Islet precursor cell (in vitro differentiated cells): ENCODE measurements around the gene TMEM203.

ENCODE experiments used
- DNase-seq: peaks from one replicate; pipeline ENCODE4 v3.0.0-alpha.2; 2018

The TMEM203 gene

DNA sequence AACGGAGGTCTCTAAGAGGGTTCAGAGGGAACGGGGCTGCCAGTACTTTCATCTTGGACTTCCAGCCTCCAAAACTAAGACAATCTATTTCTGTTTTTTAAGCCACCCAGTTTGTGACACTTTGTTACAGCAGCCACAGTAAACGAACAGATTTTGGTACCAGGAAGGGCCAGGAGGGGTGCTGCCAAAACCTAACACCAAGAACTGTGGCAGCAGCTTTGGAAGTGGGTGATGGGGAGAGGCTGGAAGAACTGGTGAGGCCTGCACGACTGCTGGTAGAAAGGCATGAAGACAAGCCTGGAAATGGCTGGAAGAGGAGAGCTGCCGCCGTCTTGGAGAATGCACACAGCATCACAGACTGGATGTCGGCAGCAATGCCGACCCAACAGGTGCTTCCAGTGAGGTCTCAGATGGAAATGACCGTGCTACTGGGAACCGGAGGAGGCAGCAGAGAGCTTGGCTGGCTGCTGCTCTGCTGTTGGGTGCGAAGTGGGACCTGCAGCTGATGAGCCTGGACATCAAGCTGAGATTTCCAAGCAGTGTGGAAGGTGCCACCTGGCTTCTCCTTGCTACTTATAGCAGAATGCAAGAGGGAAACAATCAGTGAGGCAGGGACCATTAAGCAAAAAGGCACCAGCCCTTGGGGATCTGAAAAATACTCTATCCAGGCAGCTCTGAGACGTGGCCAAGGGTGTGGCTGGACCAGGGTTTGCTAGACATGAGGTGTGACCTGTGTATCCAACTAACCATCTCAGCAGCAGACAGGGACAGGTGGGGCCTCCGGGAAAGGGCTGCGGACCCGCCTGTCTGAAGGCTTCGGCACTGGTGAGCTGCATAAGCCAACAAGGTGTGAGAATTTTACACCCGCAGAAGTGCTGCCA lies 28.9 kb downstream of the TMEM203 start:
- peak; percentile 80 for DNase-seq

DNA sequence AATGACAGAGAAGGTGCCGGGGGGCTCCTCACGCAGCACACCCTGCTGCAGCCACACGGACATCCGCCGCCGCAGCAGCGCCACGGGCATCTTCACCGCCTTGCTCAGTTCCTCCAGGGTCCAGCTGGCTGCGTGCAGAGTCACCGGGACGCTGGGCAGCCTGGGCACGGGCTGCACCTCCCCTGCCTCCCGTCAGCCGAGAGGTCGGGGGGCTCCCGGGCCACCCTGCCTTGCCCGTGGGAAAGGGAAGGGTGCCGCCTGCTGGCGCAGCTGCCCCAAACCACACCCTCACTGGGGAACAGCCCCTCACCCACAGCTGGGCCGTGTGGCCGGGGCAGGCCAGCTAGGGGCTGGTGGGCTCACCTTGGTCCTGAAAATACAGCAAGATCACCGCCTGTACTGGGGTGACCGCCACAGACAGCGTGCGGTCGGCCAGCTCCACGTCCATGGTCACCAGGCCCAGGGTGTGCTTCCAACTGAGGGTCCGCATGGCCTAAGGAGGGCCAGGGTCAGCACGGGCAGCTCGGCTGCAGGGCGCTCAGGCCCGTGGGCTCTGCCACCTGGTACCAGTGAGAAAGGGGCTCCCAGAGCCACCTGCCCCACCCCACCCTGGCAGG lies 30.0 kb downstream of the TMEM203 start:
- no peak for DNase-seq

DNA sequence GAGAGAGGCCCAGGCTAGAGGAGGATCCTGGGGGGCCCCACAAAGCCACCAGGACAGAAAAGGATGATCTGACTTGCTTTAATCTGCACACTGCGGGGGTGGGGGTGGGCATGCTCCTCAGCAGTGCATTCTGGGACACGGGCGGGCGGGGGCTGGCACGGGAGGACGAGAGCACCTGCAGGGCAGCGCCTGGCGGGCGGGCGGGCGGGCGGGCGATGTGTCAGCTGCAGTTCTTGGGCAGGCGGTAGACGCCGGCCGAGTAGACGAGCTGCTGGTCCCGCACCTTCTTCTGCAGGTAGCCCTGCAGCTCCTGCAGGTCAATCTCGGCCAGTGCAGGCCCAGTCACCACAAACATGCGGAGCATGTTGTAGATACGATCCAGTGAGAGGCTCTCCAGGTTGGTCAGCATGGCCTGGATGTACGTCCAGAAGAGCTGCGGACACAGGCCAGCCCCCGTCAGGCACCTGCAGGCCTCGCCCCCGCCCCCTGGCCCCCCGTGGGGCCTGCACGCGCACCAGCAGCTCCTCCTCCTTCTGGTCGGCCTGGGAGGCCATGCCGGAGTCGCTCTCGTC lies 30.6 kb downstream of the TMEM203 start:
- peak; percentile 62 for DNase-seq

DNA sequence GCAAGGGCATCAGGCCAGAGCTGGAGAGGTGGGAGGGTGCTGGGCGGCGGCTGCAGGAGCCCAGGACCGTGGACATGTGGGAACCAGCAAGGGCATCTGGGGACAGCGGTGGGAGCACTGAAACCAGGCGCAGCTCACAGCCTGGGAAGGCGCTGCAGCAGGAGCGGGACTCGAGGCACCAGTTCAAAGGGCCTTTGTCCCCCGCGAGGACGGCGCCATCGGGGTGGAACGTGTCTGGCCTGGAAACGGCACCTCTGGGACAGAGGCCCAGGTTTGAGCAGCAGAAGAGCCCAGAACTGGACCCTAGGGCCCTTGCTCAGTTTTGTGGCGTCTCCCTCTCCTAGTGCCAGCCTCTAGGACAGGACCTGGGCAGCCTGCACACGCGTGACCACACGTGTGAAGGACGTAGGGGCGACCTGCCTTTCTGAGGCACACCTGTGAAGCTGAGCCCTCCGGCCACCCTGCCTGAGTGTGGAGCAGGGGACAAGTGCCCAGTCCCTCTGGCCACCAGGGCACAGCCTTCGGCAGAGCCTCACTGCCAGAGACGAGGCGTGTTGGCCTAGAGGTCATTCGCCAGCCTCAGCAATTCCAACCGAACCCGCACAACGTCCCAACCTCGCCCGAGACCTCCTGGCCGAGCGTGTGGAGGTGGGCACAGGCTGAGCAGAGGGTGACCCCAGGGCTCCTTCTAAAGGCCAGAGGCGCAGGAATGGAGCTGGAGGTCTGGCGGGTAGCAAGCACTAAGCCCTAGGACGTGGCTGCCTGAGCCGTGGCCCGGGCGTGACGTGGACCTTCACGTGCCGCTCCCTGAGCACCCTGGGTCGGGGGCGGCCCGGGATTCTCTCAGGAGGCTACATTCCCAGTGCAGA lies 31.4 kb downstream of the TMEM203 start:
- DNase-seq: no peak

DNA sequence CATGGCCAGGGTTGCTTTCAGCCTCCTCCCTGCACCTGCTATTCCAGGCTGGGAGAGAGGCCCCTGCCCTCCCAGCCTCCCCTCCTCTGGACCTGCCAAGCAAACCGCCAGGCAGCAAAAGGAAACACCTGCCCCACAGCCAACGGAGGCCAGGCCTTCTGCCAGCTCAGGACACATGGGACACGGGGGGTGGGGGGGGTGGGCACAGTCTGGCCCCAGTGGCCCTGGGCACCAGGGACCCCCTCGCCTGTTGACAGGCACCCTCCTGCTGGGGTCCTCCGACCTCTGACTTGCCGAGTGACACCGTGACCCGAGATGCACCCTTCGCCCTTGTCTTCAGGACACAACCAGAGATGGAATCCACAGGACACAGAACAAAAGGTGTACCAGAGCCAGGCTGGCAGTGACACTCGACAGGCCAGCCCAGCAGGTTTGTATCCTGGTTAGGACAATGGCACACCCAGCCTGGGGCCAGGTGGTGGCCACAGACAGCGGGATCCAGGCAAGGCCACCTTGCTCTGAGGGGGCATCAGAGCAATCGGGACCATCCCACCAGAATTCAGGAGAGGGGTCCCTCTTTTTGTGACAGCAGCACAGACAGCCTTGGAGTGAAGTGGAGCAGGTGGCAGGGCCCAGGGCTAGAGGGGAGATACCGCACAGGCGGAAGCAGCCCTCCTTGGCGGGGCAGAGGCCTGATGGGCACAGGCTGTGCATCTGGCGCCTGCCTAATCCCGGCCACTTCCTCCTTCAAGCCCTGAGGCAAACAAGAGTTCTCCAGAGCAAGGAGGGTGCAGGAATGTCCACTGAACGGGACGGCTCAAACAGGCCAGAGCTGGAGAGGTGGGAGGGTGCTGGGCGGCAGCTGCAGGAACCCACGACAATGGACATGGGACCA lies 32.3 kb downstream of the TMEM203 start:
- DNase-seq: no peak

DNA sequence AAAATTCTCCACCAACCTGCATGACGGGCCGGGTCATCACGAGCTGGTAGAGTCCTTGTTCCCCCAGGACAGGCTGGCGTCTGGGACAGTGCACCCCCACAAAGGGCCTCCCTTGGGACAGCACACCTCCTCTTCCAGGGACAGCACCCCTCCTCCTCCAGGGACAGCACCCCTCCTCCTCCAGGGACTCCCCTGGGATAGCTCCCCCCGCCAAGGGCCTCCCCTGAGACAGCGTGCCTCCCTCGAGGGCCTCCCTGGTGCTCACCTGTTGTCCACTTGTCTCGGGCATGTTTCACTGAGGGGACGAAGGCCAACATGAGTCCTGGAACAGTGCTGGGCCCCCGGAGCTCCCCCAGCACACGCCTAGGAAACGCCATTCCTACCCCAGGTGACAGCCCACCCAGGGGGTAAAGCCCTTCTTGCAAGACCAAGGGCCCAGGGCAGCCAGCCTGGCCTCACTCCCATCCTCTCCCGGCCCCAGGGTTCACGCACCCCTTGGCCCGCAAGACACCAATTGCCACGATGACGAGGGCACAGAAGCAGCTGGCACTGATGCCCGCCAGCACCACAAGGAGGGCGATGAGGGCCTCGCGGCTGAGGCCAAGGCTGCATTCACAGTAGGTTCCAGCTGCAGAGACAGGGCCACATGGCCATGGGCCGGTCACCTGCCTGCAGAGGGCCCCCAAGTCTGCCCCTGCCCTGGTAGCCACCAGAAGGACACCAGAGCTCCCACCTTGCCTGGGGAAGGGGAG lies 34.1 kb downstream of the TMEM203 start:
- DNase-seq: no peak

DNA sequence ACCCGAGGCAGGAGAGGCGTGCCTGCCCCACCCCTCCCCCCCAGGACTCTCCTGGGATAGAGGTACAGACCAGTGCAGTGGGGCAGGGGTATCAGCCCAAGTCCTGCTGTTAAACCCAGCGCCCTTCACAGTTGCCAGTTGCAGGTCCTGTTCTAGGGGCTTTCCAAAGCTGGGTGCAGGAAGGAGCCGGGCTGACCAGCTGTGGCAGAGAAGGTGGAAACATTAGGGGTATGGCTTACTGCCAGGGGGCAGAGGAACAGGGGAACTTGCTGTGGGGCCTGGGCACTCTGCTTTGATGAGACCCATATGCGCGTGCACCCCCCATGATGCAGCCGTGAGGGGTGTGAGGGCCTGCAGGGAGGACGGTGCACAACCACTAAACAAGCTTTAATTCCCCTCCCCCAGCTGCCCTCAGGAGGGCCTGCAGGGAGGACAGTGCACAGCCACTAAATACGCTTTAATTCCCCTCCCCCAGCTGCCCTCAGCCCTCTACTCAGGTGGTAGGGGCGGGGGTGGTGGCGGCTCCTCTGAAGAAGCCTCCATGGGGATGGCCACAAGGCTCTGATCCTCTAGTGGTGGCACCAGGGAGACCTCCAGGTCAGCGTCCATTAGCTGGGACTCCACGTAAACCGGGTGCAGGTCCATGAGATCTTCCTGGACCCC lies 34.8 kb downstream of the TMEM203 start:
- no peak for DNase-seq

DNA sequence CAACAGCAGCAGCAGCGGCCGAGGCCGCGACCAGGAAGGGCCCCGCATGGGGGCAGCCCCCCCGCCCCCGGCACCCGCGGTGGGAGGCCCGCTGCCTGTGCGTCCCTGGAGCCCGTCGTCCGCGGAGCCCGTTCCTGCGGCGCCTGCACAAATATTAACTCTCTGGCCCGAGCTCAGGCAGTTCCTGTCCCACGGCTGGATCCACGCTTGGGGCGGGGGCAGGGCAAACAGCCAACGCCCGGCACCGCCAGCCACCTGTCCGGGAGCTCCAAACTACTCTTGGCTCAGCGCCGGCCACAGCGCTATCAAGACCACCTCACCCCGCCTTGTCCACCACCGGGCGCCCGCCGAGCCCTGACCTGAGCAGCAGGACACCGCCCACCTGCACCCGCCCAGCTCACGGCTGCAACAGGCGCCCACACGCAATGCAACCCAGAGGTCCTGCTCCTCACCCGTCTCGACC lies 35.5 kb downstream of the TMEM203 start, which contains the start of gene LRRC26:
LRRC26 (minus strand) TSS at position 156 of the 463 bp plus-strand sequence; CDS start at position 48, 108 bp downstream.
- no peak for DNase-seq

DNA sequence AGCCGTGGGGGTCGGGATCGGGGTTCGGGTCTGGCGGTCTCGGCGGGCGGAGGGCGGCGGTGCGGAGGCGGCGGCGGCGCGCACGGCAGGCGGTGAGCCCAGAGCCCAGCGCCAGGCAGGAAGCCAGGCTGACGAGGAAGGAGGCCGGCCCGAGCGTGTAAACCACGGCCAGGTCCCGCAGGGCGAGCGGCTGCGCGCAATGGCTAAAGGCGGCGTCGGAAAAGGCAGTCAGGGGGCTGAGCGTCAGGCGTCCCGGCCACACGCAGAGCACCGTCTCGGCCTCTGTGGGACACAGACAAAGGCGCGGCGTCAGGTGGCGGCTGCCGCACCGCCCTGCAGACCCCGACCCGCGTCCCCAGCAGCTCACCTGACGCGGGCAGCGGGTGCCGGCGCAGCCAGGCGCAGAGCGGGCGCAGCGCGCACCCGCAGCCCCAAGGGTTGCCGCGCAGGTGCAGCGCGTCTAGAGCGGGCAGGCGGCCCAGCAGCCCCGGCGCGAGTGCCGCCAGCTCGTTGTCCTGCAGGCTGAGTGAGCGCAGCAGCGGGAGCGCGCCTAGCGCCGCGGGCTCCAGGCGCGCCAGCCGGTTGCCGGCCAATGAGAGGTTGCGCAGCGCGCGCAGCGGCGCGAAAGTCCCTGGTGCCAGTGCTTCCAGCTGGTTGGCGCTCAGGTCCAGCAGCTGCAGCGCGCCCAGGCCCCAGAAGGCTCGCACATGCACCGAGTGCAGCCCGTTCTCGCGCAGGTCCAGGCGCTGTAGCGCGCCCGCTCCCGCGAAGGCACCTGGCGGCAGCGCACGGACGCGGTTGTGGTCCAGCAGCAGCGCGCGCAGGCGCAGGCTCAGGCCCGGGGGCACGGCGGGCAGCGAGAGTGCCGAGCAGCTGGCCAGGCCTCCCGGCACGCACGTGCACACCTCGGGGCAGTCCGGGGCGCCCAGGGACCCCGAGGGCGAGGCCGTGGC lies 36.3 kb downstream of the TMEM203 start:
- DNase-seq: peak; percentile 72

DNA sequence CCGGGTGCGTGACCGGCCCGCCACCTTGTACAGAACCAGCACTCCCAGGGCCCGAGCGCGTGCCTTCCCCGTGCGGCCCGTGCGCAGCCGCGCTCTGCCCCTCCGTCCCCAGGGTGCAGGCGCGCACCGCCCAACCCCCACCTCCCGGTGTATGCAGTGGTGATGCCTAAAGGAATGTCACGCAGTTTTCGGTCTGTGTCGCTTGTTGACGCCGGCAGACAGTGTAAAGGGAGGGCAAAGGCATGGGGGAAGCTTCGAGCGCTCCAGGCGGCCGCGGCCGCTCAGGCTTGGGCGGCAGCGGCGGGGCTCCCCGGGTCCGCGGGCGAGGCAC lies 36.9 kb downstream of the TMEM203 start:
- DNase-seq: no peak

DNA sequence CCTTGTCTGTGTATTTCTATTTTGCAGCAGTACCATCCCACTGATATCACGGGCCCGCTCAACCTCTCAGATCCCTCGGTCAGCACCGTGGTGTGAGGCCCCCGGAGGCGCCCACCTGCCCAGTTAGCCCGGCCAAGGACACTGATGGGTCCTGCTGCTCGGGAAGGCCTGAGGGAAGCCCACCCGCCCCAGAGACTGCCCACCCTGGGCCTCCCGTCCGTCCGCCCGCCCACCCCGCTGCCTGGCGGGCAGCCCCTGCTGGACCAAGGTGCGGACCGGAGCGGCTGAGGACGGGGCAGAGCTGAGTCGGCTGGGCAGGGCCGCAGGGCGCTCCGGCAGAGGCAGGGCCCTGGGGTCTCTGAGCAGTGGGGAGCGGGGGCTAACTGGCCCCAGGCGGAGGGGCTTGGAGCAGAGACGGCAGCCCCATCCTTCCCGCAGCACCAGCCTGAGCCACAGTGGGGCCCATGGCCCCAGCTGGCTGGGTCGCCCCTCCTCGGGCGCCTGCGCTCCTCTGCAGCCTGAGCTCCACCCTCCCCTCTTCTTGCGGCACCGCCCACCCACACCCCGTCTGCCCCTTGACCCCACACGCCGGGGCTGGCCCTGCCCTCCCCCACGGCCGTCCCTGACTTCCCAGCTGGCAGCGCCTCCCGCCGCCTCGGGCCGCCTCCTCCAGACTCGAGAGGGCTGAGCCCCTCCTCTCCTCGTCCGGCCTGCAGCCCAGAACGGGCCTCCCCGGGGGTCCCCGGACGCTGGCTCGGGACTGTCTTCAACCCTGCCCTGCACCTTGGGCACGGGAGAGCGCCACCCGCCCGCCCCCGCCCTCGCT lies 37.5 kb downstream of the TMEM203 start:
- peak; percentile 63 for DNase-seq

DNA sequence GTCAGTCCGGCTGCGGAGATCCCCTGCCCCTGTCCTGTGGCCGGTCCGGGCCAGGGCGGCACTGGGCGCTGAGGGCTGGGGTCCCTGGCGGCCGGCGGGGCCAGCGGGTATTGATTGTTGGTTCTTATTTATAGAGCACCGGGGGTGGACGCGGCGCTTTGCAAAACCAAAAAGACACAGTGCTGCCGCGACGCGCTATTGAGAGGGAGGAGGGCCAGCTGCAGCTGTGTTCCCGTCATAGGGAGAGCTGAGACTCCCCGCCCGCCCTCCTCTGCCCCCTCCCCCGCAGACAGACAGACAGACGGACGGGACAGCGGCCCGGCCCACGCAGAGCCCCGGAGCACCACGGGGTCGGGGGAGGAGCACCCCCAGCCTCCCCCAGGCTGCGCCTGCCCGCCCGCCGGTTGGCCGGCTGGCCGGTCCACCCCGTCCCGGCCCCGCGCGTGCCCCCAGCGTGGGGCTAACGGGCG lies 38.1 kb downstream of the TMEM203 start:
- DNase-seq: no peak

DNA sequence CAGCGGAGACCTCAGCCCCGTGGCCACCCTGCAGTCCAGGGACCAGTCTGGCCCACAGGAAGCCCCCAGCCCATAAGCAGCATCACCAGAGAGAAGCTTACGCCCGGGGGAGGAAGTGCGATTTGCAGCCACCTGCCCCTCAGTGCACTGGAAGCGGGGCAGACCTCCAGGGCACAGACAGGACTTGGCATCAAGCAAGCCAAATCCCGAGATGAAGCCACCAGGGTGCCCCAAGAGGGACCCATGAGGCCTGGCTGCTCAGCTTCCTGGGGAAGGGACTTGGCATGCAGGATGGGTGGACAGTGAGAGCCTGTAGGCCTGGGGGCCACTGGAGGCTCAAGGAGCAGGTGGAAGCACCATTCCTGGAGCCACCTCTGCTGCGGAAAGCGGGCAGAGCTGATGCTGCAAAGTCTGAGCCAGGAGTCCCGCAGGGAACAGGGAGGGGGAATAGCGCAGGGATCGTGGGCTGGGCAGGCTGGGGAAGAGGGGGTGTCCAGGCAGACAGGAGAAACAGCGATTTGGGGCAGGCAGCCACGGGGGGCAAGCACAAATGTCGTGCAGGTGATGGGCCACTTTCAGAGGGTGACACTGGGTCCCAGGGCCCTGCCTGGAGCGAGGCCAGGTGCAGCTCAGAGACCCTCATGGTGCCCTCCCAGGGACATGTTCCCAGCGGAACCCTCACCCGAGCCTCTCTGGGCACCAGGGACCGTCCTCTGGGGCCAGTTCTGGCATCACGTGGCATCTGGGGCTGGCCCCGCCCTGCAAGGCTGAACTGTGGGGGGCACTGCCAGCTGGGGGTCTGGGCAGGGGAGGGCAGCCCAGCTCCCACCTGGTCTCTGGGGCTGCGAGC lies 38.8 kb downstream of the TMEM203 start:
- DNase-seq: no peak

DNA sequence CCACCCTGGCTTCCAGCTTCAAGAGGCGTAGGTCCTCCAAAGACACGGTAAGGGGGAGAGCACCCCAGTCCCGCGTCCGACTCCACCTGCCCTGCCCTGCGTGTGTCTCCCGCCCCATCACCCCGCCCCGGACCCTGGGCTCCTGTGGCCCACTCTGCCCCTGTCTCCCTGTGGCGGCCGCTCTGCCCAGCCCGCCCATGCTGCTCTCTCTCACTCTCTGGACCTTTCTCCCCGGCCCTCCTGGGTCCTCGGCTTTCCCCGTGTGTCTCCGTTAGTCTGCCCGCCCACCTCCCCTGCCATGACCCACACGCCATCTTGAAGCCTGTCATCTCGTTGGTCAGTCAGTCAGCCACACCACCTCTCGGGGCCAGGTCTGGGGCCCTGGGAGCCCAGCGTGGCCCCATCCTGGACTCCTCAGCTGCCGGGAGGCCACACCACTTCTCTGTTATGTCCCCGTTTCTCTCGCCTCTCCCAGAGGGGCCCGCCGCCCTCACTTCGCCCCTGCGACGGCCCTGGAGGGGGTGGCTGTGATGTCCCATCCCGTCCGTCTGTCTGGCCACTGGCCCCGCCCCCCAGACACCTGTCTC lies 40.1 kb downstream of the TMEM203 start:
- no peak for DNase-seq

DNA sequence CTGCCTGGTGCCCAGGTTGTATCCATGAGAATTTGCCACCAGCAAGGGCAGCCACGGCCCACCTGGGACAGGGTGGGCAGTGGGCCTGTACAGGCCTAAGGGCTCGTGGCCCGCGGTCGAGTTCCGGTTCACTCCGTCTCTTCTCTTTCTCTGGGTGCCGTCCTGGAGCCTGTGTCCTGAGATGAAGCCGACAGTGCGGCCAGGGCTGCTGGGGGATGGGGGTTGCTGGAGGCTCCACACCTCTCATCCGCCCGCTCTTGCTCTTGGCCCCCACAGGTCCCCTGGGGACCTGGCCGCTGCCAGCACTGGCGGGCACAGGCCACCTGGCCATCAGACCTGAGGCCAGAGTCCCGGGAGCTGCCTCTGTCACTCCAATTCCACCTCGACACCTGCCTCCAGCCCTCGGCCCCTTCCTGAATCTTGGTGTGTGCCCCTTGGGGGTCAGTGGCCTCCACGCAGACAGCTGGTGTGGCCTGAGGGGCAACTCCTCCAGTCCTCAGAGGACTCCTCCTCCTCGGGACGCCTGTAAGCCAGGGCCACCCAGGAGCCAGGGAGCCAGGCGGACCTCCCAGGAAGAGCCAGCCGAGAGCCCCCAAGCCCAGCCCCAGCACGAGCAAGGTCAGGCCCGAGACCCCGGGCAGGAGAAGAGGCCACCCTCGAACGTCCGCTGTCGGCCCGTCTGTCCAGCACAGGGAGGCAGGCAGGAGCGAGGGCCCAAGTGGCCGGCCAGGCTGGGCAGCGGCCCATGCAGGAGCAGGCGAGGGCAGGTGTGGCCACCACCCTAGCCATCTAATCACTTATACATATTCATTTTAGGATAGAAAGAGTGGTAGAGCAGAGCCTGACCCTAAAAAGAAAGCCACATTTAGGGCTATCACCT lies 40.8 kb downstream of the TMEM203 start:
- DNase-seq: no peak

DNA sequence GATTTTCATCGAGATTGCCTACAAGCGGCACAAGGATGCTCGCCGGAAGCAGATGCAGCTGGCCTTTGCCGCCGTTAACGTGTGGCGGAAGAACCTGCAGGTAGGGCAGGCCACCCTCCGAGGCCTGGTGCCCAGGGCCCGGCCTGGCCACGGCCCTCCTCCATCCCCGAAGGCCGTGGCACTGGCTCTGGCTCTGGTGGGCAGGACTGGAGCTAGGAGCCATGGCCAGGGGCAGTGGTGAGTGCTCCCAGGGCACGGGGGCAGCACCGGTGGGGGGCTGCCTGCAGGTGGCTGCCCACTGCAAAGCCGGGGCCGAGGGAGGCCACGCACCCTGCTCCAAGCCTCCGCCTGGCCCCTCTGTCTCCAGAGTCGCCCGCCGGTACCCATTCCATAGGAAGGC lies 41.6 kb downstream of the TMEM203 start:
- DNase-seq: no peak
